GM23338 (cell line): Measurements from ENCODE around the gene HIGD1B. TPM values are rescaled to one million over a fixed set of nuclear protein-coding genes. Genes with fewer than 3 reads are reported as not detected.
"Not testable (repeated sequence)": the region's sequence is repeated elsewhere in the genome, so short reads cannot be mapped to it uniquely, and the experiment has no call there.

ENCODE experiments used
- ATAC-seq: fragments of 200-7000 bp; cut with Tn5 transposase; 3 replicates; pipeline ENCODE4 v1.9.1; 2020
- DNase-seq: peaks from one replicate; pipeline ENCODE4 v3.0.0-alpha.2; 2015; ENCODE audit warnings: low spot score
- H2AFZ ChIP-seq: fragments of 200-600 bp; sonication (generic); 2 replicates; pipeline ENCODE4 v1.8.0; 2016; ENCODE audit warnings: antibody characterized with exemption, mild to moderate bottlenecking, moderate library complexity
- H3F3A ChIP-seq: fragments of 200-600 bp; sonication (generic); replicated peaks from 2 replicates; pipeline ENCODE4 v1.8.0; 2017; ENCODE audit warnings: antibody characterized with exemption, mixed run types, low read depth
- H3K27ac ChIP-seq: fragments of 200-600 bp; sonication (generic); 2 replicates; pipeline ENCODE4 v1.6.1; 2016; ENCODE audit warnings: low read depth
- H3K27me3 ChIP-seq: fragments of 200-600 bp; sonication (generic); 2 replicates; pipeline ENCODE4 v1.8.0; 2016; ENCODE audit warnings: mild to moderate bottlenecking, mixed run types, moderate library complexity; ENCODE audit not compliant: insufficient read depth
- H3K36me3 ChIP-seq: fragments of 200-600 bp; sonication (generic); 2 replicates; pipeline ENCODE4 v1.8.0; 2016; ENCODE audit warnings: mild to moderate bottlenecking; ENCODE audit not compliant: insufficient read depth
- H3K4me1 ChIP-seq: fragments of 200-600 bp; sonication (generic); 2 replicates; pipeline ENCODE4 v1.8.0; 2016; ENCODE audit warnings: mild to moderate bottlenecking, moderate library complexity; ENCODE audit not compliant: insufficient read depth
- H3K4me2 ChIP-seq: fragments of 200-600 bp; sonication (generic); 2 replicates; pipeline ENCODE4 v1.7.1; 2017; ENCODE audit warnings: mixed run types
- H3K4me3 ChIP-seq: fragments of 200-600 bp; sonication (generic); 2 replicates; pipeline ENCODE4 v1.6.1; 2016; ENCODE audit warnings: mixed run types
- H3K79me2 ChIP-seq: fragments of 200-600 bp; sonication (generic); replicated peaks from 2 replicates; pipeline ENCODE4 v1.8.0; 2017; ENCODE audit warnings: mild to moderate bottlenecking; ENCODE audit not compliant: insufficient read depth
- H3K9me2 ChIP-seq: fragments of 200-600 bp; sonication (generic); 2 replicates; pipeline ENCODE4 v1.8.0; 2017; ENCODE audit not compliant: insufficient read depth
- H4K20me1 ChIP-seq: fragments of 200-600 bp; sonication (generic); replicated peaks from 2 replicates; pipeline ENCODE4 v1.8.0; 2017; ENCODE audit warnings: mild to moderate bottlenecking; ENCODE audit not compliant: insufficient read depth
- H3K27ac Mint-ChIP-seq: 2 replicates; pipeline ENCODE4 v1.8.0; 2020; ENCODE audit warnings: inconsistent platforms, mild to moderate bottlenecking, moderate library complexity, mixed read lengths
- H3K27me3 Mint-ChIP-seq: 3 replicates; pipeline ENCODE4 v1.8.0; 2022; ENCODE audit warnings: low read depth, mild to moderate bottlenecking, moderate library complexity, mixed read lengths, inconsistent platforms; ENCODE audit not compliant: insufficient read depth, poor library complexity
- H3K36me3 Mint-ChIP-seq: 3 replicates; pipeline ENCODE4 v1.8.0; 2021; ENCODE audit warnings: low read depth, mild to moderate bottlenecking, inconsistent platforms, moderate library complexity, mixed read lengths
- H3K4me1 Mint-ChIP-seq: 3 replicates; pipeline ENCODE4 v1.8.0; 2020; ENCODE audit warnings: mild to moderate bottlenecking, inconsistent platforms, mixed read lengths
- H3K4me3 Mint-ChIP-seq: 3 replicates; pipeline ENCODE4 v1.8.0; 2021; ENCODE audit warnings: moderate library complexity, mild to moderate bottlenecking, inconsistent platforms, mixed read lengths
- H3K9me3 Mint-ChIP-seq: 3 replicates; pipeline ENCODE4 v1.8.0; 2020; ENCODE audit warnings: moderate library complexity, mild to moderate bottlenecking, inconsistent platforms, mixed read lengths
- NANOG ChIP-seq: IDR thresholded peaks from 2 replicates; pipeline ENCODE4 v1.6.1; 2016; ENCODE audit warnings: antibody characterized with exemption, borderline replicate concordance
- polyA plus RNA-seq: library from polyadenylated mRNA; unstranded; fragments of >200 nt; fragmentation: Nextera tagmentation; extraction: Ambion mirVana; gene quantifications from 2 replicates; pipeline ENCODE4 v1.2.1, GENCODE V29; 2016
- total RNA-seq: library from RNA; depleted of rRNA; stranded (reverse); fragments of >200 nt; shearing (Covaris generic); gene quantifications from 2 replicates; pipeline ENCODE4 v1.2.3, GENCODE V29; 2014
- TF ChIP-seq, protein P1 (sequence below): fragments of 250-450 bp; sonication (Bioruptor Pico); IDR thresholded peaks from 2 replicates; pipeline ENCODE4 v1.5.0; 2020; ENCODE audit warnings: mild to moderate bottlenecking, moderate library complexity
- TF ChIP-seq, protein P2 (sequence below), 2 experiments: fragments of 200-600 bp in 1 of 2; sonication (generic) in 1 of 2; conservative IDR thresholded peaks; 2 replicates each; pipeline versions ENCODE4 v1.5.1 to v1.6.1; 2016 to 2017; ENCODE audit warnings: antibody characterized with exemption in 2 of 2, low read depth in 2 of 2, mild to moderate bottlenecking in 2 of 2, moderate library complexity in 1 of 2

Gene HIGD1B
- total and polyA plus RNA-seq, 2 experiments from 2014 or later, result not detected

DNA sequence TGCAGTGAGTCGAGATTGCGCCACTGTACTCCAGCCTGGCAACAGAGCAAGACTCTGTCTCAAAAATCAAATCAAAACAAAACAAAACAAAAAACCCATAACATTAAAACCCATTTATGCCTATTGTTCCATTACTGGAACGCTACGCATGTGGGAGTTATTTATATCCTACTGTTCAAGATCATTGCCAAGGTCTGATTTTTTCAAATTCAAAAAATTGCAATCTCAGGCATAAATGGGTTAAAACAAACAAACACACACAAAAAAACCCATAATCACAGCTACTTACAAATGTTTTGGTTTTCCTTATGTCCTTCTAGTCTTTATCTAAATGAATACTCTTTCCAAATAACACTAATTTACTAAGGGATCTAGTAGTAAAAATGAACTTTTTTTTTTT, 35.4 kb upstream of the HIGD1B start (continued):
- TF ChIP-seq, protein P1, sequence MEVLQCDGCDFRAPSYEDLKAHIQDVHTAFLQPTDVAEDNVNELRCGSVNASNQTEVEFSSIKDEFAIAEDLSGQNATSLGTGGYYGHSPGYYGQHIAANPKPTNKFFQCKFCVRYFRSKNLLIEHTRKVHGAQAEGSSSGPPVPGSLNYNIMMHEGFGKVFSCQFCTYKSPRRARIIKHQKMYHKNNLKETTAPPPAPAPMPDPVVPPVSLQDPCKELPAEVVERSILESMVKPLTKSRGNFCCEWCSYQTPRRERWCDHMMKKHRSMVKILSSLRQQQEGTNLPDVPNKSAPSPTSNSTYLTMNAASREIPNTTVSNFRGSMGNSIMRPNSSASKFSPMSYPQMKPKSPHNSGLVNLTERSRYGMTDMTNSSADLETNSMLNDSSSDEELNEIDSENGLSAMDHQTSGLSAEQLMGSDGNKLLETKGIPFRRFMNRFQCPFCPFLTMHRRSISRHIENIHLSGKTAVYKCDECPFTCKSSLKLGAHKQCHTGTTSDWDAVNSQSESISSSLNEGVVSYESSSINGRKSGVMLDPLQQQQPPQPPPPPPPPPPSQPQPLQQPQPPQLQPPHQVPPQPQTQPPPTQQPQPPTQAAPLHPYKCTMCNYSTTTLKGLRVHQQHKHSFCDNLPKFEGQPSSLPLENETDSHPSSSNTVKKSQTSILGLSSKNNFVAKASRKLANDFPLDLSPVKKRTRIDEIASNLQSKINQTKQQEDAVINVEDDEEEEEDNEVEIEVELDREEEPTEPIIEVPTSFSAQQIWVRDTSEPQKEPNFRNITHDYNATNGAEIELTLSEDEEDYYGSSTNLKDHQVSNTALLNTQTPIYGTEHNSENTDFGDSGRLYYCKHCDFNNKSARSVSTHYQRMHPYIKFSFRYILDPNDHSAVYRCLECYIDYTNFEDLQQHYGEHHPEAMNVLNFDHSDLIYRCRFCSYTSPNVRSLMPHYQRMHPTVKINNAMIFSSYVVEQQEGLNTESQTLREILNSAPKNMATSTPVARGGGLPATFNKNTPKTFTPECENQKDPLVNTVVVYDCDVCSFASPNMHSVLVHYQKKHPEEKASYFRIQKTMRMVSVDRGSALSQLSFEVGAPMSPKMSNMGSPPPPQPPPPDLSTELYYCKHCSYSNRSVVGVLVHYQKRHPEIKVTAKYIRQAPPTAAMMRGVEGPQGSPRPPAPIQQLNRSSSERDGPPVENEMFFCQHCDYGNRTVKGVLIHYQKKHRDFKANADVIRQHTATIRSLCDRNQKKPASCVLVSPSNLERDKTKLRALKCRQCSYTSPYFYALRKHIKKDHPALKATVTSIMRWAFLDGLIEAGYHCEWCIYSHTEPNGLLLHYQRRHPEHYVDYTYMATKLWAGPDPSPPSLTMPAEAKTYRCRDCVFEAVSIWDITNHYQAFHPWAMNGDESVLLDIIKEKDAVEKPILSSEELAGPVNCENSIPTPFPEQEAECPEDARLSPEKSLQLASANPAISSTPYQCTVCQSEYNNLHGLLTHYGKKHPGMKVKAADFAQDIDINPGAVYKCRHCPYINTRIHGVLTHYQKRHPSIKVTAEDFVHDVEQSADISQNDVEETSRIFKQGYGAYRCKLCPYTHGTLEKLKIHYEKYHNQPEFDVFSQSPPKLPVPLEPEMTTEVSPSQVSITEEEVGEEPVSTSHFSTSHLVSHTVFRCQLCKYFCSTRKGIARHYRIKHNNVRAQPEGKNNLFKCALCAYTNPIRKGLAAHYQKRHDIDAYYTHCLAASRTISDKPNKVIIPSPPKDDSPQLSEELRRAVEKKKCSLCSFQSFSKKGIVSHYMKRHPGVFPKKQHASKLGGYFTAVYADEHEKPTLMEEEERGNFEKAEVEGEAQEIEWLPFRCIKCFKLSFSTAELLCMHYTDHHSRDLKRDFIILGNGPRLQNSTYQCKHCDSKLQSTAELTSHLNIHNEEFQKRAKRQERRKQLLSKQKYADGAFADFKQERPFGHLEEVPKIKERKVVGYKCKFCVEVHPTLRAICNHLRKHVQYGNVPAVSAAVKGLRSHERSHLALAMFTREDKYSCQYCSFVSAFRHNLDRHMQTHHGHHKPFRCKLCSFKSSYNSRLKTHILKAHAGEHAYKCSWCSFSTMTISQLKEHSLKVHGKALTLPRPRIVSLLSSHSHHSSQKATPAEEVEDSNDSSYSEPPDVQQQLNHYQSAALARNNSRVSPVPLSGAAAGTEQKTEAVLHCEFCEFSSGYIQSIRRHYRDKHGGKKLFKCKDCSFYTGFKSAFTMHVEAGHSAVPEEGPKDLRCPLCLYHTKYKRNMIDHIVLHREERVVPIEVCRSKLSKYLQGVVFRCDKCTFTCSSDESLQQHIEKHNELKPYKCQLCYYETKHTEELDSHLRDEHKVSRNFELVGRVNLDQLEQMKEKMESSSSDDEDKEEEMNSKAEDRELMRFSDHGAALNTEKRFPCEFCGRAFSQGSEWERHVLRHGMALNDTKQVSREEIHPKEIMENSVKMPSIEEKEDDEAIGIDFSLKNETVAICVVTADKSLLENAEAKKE (CRISPR knock-in tag), result no peak
- TF ChIP-seq, protein P2, sequence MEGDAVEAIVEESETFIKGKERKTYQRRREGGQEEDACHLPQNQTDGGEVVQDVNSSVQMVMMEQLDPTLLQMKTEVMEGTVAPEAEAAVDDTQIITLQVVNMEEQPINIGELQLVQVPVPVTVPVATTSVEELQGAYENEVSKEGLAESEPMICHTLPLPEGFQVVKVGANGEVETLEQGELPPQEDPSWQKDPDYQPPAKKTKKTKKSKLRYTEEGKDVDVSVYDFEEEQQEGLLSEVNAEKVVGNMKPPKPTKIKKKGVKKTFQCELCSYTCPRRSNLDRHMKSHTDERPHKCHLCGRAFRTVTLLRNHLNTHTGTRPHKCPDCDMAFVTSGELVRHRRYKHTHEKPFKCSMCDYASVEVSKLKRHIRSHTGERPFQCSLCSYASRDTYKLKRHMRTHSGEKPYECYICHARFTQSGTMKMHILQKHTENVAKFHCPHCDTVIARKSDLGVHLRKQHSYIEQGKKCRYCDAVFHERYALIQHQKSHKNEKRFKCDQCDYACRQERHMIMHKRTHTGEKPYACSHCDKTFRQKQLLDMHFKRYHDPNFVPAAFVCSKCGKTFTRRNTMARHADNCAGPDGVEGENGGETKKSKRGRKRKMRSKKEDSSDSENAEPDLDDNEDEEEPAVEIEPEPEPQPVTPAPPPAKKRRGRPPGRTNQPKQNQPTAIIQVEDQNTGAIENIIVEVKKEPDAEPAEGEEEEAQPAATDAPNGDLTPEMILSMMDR (conservative IDR thresholded peaks at IDR 0.05; ENCODE audit: low read depth in 2 of 2), result no peak
- no peak for TF ChIP-seq NANOG

DNA sequence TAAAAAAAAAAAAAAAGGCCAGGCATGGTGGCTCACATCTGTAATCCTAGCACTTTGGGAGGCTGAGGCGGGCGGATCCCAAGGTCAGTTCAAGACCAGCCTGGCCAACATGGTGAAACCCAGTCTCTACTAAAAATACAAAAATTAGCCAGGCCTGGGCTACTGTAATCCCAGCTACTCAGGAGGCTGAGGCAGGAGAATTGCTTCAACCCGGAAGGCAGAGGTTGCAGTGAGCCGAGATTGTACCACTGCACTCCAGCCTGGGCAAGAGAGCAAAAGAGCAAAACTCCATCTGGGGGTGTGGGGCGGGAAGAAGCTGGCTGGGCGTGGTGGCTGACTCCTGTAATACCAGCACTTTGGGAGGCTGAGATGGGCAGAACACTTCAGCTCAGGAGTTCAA, 29.2 kb upstream of the HIGD1B start:
- not testable (repeated sequence) for H3K4me1 Mint-ChIP-seq, H2AFZ ChIP-seq, H3K9me3 Mint-ChIP-seq, H3K27ac Mint-ChIP-seq, H3K4me3 ChIP-seq, H3K9me2 ChIP-seq, H3F3A ChIP-seq, H3K4me1 ChIP-seq, ATAC-seq, H3K27me3 Mint-ChIP-seq, H3K36me3 ChIP-seq, DNase-seq, H3K27ac ChIP-seq, H3K27me3 ChIP-seq, H3K4me3 Mint-ChIP-seq, H3K4me2 ChIP-seq
- Histone ChIP-seq H3K79me2 (peaks cover 100% of the 10 kb centered on the region), H4K20me1 (peaks cover 74% of the 10 kb centered on the region)
- H3K36me3 Mint-ChIP-seq, result peaks cover 28% of the 10 kb centered on the region; the same call in 2 of the 3 replicates
